D721Med (cell line): ENCODE measurements around the gene MRPS15.

Experiments used
- DNase-seq: peaks from one replicate; pipeline ENCODE4 v3.0.0; 2011; ENCODE audit warnings: low spot score; ENCODE audit not compliant: insufficient read length
- FAIRE-seq: peaks from 2 replicates; lab custom pipeline; 2011; peaks lifted over from hg19 to GRCh38; lab: Jason Lieb, UNC
- TF ChIP-seq, protein P1 (sequence below): IDR thresholded peaks from 2 replicates; pipeline ENCODE4 v1.5.1; 2012; ENCODE audit warnings: mild to moderate bottlenecking, control low read depth; ENCODE audit not compliant: insufficient read depth; ENCODE audit errors: missing control alignments

MRPS15 gene

DNA sequence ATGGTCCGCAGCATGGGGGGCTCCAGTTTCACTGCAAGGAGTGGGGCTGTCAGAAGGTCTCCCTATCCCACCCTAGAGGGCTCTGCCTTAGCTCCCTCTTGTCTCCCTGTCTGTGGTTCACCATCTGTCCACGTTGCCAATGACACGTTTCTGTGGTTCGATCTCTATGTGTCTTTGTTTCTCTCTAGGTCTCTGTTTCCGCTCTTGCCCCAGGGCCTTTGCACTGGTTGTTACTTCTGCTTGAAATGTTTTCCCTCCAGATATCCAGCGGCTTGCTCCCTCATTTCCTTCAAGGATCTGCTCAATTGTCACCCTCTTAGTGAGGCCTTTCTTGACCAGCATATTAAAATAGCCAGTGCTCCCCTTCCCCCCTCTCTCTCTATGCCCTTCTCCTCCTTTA, 8.5 kb upstream of the MRPS15 start:
- TF ChIP-seq, protein P1, sequence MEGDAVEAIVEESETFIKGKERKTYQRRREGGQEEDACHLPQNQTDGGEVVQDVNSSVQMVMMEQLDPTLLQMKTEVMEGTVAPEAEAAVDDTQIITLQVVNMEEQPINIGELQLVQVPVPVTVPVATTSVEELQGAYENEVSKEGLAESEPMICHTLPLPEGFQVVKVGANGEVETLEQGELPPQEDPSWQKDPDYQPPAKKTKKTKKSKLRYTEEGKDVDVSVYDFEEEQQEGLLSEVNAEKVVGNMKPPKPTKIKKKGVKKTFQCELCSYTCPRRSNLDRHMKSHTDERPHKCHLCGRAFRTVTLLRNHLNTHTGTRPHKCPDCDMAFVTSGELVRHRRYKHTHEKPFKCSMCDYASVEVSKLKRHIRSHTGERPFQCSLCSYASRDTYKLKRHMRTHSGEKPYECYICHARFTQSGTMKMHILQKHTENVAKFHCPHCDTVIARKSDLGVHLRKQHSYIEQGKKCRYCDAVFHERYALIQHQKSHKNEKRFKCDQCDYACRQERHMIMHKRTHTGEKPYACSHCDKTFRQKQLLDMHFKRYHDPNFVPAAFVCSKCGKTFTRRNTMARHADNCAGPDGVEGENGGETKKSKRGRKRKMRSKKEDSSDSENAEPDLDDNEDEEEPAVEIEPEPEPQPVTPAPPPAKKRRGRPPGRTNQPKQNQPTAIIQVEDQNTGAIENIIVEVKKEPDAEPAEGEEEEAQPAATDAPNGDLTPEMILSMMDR: no peak
- FAIRE-seq: no peak
- DNase-seq: no peak

DNA sequence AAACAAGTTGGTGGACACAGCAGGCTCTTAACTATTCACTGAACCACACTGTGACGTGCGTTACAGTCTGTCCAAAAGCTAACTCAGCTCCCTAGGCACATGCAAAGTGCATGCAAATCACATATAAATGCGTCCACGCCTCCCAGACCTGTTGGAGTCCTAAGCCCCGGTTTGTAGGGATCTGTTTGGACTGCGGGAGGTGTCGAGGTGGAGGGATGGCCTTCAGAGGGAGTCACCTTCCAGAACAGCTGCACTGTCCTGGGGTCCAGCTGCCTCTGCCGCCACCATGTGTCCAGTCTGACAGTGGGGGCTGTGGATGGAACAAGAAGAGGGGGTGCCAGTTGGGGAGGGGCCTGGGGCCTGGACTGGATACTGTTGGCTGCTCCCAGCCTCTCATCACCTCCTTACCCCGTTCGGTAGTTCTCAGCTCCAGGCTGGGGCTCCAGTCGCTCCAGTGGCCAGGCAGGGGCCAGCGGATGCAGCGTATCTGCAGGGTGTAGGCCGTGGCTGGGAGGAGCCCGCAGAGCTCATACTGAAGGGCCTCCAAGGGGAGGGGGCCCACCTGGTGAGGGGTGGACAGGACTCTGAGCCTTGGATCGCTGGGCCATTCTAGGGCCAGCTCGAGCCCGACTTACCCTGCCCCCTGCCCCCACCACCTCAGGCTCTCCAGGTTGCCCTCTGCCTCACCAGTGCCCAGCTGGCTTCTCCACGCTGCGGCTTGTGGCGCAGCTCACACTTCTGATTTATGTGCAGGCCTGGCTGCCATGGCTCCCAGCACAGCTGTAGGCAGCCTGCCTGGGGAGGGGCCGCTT, 7.9 kb upstream of the MRPS15 start:
- TF ChIP-seq, protein P1: no peak
- no peak for DNase-seq
- FAIRE-seq: no peak

DNA sequence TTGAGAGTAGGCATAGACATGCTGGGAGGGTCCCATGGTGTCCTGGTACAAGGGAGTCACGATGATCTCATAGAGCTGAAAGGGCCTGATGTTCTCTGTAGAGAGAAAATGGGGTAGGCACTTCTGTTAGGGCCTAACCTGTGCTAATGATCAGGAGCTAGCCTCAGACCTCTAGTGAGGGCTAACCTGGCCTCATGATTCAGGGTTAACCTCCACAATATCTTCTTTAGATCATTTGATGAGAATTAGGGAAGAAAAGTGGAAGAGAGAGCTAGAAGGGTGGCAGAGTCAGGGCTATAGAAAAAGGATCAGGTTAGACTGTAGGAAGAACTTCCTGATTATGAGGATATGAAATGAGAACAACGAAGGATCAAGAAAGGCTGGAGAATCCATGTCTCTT, 5.0 kb upstream of the MRPS15 start:
- FAIRE-seq: no peak
- DNase-seq: no peak
- TF ChIP-seq, protein P1: no peak

DNA sequence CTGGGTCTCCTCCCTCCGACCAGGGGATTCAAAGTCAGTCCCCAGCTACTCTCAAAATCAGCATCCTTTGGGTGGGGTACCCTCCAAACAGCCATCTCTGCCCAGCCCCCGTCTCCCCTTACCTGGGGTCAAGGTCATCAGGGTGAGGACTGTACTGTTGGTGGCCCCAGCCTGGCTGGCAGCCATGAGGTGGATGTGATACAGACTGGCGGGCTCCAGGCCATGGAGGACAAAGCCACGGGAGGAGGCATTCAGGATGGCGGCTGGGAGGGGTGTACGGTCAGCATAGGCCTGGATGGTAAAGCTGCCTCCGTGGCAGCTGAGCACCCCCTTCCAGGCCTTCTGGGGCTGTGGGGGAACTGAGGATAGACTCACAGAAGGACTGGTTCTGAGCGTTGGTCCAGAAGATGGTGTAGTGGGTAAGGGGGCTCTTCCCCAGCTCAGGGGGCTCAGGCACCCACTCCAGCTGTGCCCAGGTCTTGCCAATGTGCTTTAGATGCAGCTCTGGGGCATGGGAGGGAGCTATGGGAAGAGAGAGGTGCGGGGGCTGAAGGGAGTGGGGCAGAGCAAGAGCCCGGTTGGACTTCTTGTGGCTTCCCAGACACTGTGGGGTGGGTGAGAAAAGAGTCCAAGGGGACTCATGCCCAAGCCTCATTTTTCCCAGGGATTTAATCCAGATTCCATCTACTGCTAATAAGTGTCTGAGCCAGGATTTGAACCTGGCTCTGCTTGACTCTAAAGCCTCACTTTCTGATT, 3.7 kb upstream of the MRPS15 start:
- TF ChIP-seq, protein P1: no peak
- FAIRE-seq (no peak), DNase-seq (no peak)

DNA sequence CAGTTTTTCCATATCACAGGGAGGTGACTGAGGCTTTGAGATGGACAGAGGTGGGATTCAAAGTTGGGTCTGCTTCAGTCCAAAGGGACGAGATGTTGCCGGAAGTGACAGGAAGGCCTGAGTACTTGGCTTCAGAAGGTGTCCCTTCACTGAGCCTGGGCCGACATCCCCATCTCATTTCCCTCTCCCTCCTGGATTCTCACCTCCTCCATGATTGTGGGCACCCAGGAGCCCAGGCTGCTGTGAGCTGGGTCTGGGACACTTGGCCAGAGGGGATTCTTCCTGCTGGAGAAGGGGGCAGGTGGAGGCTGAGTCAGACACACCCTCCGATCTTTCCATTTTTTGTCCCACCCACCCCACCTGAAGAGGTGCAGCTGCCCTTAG, 2.8 kb upstream of the MRPS15 start:
- FAIRE-seq (no peak), DNase-seq (no peak)
- TF ChIP-seq, protein P1: no peak

DNA sequence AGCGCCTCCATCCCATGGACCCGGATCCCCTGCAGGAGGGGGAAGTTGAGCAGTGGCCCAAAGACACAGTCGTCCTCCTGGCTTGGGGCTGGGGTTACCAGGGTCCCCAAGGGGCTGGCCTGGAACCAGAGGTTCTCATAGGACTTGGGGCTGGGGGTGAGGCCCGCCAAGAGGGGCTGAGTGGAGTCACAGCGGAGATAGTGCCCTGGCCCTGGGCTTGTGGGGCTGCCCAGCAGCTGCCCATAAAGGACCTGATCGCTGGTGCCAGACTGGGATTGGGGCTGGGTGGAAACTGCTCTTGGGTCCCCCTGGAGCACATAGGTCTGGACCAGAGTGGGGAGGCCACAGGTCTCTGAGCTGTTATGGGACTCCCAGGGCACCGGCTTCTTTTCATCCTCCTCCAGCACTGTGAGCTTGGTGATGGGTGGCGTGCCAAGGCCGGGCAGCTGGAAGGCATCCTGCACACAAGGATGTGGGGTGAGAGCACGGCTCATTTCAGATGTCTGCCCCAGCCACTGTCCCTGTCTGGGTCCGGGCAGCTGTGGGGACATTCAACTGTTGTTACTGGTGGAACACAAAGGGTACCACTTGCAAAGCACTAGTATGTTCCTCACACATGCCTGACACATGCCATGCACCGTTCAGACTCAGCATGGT, 2.3 kb upstream of the MRPS15 start:
- FAIRE-seq (no peak), DNase-seq (no peak)
- TF ChIP-seq, protein P1: no peak
